GM12878 (cell line): Measurements from ENCODE around the gene TICRR. TPM values are rescaled to one million over a fixed set of nuclear protein-coding genes. Genes with fewer than 3 reads are reported as not detected.

Experiments
- ATAC-seq: fragments of 200-7000 bp; cut with Tn5 transposase; 3 replicates; pipeline ENCODE4 v1.9.1; 2020; ENCODE audit warnings: mild to moderate bottlenecking, moderate library complexity
- BruUV-seq: library from RNA; stranded (reverse); fragments of 400-500 nt; replicated peaks from 2 replicates; lab custom pipeline; 2021; lab: Mats Ljungman, UMichigan
- CTCF ChIA-PET: fragments of 300-600 bp; sonication (Branson Sonifier 250); formaldehyde crosslinking; extraction: SDS; loops from one replicate; lab custom pipeline; 2021; ENCODE audit warnings: inconsistent platforms; lab: Yijun Ruan, JAX
- POLR2A ChIA-PET: fragments of 350-600 bp; formaldehyde crosslinking; extraction: SDS; loops from one replicate; lab custom pipeline; 2021; ENCODE audit warnings: inconsistent platforms; lab: Charles Lee
- RAD21 ChIA-PET: fragments of 300-600 bp; sonication (Branson Sonifier 250); formaldehyde crosslinking; loops from one replicate; lab custom pipeline; 2023; ENCODE audit warnings: antibody characterized with exemption; ENCODE audit not compliant: unreplicated experiment; lab: Charles Lee
- SMC1A ChIA-PET: fragments of 300-600 bp; sonication (Branson Sonifier 250); formaldehyde crosslinking; loops from one replicate; lab custom pipeline; 2023; ENCODE audit not compliant: unreplicated experiment, uncharacterized antibody; lab: Charles Lee
- DNase-seq: peaks from one replicate; pipeline ENCODE4 v3.0.0-alpha.2; 2011; ENCODE audit warnings: low read depth, low spot score
- FAIRE-seq: peaks from 3 replicates; lab custom pipeline; 2011; peaks lifted over from hg19 to GRCh38; lab: Jason Lieb, UNC
- H2AFZ ChIP-seq: 2 replicates; pipeline ENCODE4 v1.6.0; 2011; ENCODE audit warnings: low read depth, low read length, control low read depth; ENCODE audit not compliant: control insufficient read depth
- H3K27ac ChIP-seq: 2 replicates; pipeline ENCODE4 v1.5.1; 2011; ENCODE audit warnings: control low read depth; ENCODE audit not compliant: control insufficient read depth, insufficient read depth
- H3K27me3 ChIP-seq, 2 experiments: replicated peaks in 1 of 2; 2 replicates each; pipeline versions ENCODE4 v1.6.0 to v1.6.1; 2011; ENCODE audit warnings: low read length in 1 of 2; ENCODE audit not compliant: control insufficient read depth in 2 of 2, insufficient read depth in 2 of 2
- H3K36me3 ChIP-seq, 2 experiments: 2 replicates each; pipeline ENCODE4 v1.5.1; 2011; ENCODE audit warnings: low read length in 1 of 2; ENCODE audit not compliant: control insufficient read depth in 2 of 2, insufficient read depth in 2 of 2
- H3K4me1 ChIP-seq: 2 replicates; pipeline ENCODE4 v1.6.1; 2011; ENCODE audit warnings: mild to moderate bottlenecking, low read length, moderate library complexity, mixed read lengths; ENCODE audit not compliant: control insufficient read depth, insufficient read depth
- H3K4me2 ChIP-seq: 2 replicates; pipeline ENCODE4 v1.6.0; 2011; ENCODE audit warnings: control low read depth; ENCODE audit not compliant: control insufficient read depth, insufficient read depth
- H3K4me3 ChIP-seq: fragments of 200-600 bp; sonication (generic); 2 replicates; pipeline ENCODE4 v1.5.1; 2016
- H3K79me2 ChIP-seq: 2 replicates; pipeline ENCODE4 v1.6.0; 2011; ENCODE audit warnings: low read length; ENCODE audit not compliant: control insufficient read depth, insufficient read depth
- H3K9ac ChIP-seq: 2 replicates; pipeline ENCODE4 v1.8.0; 2011; ENCODE audit warnings: low read length, control low read depth, mixed read lengths; ENCODE audit not compliant: control insufficient read depth, insufficient read depth
- H3K9me3 ChIP-seq: replicated peaks from 3 replicates; pipeline ENCODE4 v1.5.1; 2011; ENCODE audit warnings: mild to moderate bottlenecking, low read length; ENCODE audit not compliant: control insufficient read depth, insufficient read depth
- H4K20me1 ChIP-seq: 2 replicates; pipeline ENCODE4 v1.6.0; 2011; ENCODE audit not compliant: control insufficient read depth, insufficient read depth
- BCL11A ChIP-seq: IDR thresholded peaks from 2 replicates; pipeline ENCODE4 v1.6.1; 2011; ENCODE audit warnings: low read depth, low read length
- CHD2 ChIP-seq: IDR thresholded peaks from 2 replicates; pipeline ENCODE4 v1.6.1; 2011; ENCODE audit warnings: low read depth, low read length, improper control_type of control experiment, borderline replicate concordance
- ESRRA ChIP-seq: IDR thresholded peaks from 2 replicates; pipeline ENCODE4 v1.6.1; 2012; ENCODE audit warnings: mild to moderate bottlenecking, low read length, improper control_type of control experiment
- HCFC1 ChIP-seq: fragments of 150-350 bp; IDR thresholded peaks from 2 replicates; pipeline ENCODE4 v1.6.1; 2014; ENCODE audit warnings: low read length
- HDAC2 ChIP-seq: fragments of 200-600 bp; sonication (generic); IDR thresholded peaks from 2 replicates; pipeline ENCODE4 v1.6.1; 2017
- KDM1A ChIP-seq: fragments of 200-600 bp; sonication (generic); IDR thresholded peaks from 2 replicates; pipeline ENCODE4 v1.6.1; 2016; ENCODE audit warnings: borderline replicate concordance
- MXI1 ChIP-seq: fragments of 150-350 bp; IDR thresholded peaks from 2 replicates; pipeline ENCODE4 v1.6.1; 2011; ENCODE audit warnings: low read depth, mild to moderate bottlenecking, inconsistent platforms, low read length, improper control_type of control experiment
- NFYB ChIP-seq: IDR thresholded peaks from 2 replicates; pipeline ENCODE4 v1.6.1; 2011; ENCODE audit warnings: low read depth, mild to moderate bottlenecking, low read length, improper control_type of control experiment, moderate library complexity; ENCODE audit not compliant: insufficient read depth
- NR2F1 ChIP-seq: fragments of 450-650 bp; conservative IDR thresholded peaks from 2 replicates; pipeline ENCODE4 v1.6.1; 2017; ENCODE audit warnings: mild to moderate bottlenecking
- PAX5 ChIP-seq: IDR thresholded peaks from 2 replicates; pipeline ENCODE4 v1.6.1; 2011; ENCODE audit warnings: low read depth, low read length, borderline replicate concordance
- PKNOX1 ChIP-seq: fragments of 450-650 bp; IDR thresholded peaks from 2 replicates; pipeline ENCODE4 v1.6.1; 2016; ENCODE audit warnings: mild to moderate bottlenecking
- PML ChIP-seq: IDR thresholded peaks from 2 replicates; pipeline ENCODE4 v1.6.1; 2012; ENCODE audit warnings: low read length, inconsistent platforms
- RFX5 ChIP-seq: IDR thresholded peaks from 2 replicates; pipeline ENCODE4 v1.6.1; 2011; ENCODE audit warnings: low read depth, low read length, improper control_type of control experiment
- ZNF274 ChIP-seq: IDR thresholded peaks from one replicate; pipeline ENCODE4 v1.8.0; 2011; ENCODE audit not compliant: insufficient read length, insufficient read depth
- ZNF622 ChIP-seq: fragments of 450-650 bp; IDR thresholded peaks from 2 replicates; pipeline ENCODE4 v1.6.1; 2017; ENCODE audit warnings: mild to moderate bottlenecking, inconsistent platforms
- ZZZ3 ChIP-seq: IDR thresholded peaks from 2 replicates; pipeline ENCODE4 v1.6.1; 2011; ENCODE audit warnings: low read depth; ENCODE audit not compliant: control insufficient read depth, insufficient read length
- WGBS: methylation state at CpG from one replicate; pipeline ENCODE4 v1.1.6; 2016; ENCODE audit warnings: low lambda C conversion rate; ENCODE audit not compliant: insufficient replicate concordance, insufficient coverage; ENCODE audit errors: missing lambda C conversion rate; 5-methylcytosine and 5-hydroxymethylcytosine counted together
- in situ Hi-C: fragments of 300-500 bp; cut with MboI; formaldehyde crosslinking; loops from 9 replicates; pipeline ENCODE4 v1.14.3; 2018; ENCODE audit warnings: mixed read lengths
- intact Hi-C: fragments of 100-400 bp; cut with micrococcal nuclease; formaldehyde crosslinking; loops from one replicate; pipeline ENCODE4 v1.14.2; 2022; ENCODE audit not compliant: unreplicated experiment
- polyA plus RNA-seq, 11 experiments: library from polyadenylated mRNA; depleted of rRNA in 4 of 11; unstranded in 6 of 11; stranded (reverse) in 5 of 11; fragments of >200 nt; fragmentation: Nextera tagmentation in 4 of 11; fragmentation: Illumina TruSeq in 1 of 11; extraction: Ambion mirVana in 4 of 11; extraction: Trizol in 1 of 11; gene quantifications; 1 replicate in 1 of 11; 2 replicates in 10 of 11; pipeline versions ENCODE4 v1.2.1 to v1.2.3, GENCODE V29; 2011 to 2016; ENCODE audit warnings: inconsistent platforms in 2 of 11, missing spikeins in 2 of 11, low read depth in 1 of 11
- total RNA-seq, 4 experiments: library from RNA; depleted of rRNA in 3 of 4; stranded (reverse); fragments of >200 nt in 3 of 4; fragmentation: Illumina TruSeq in 1 of 4; extraction: Trizol in 1 of 4; gene quantifications; 2 replicates each; pipeline versions ENCODE4 v1.2.1 to v1.2.3, GENCODE V29; 2013 to 2021

Gene TICRR
- total and polyA plus RNA-seq, 10 of the 15 experiments (the other 5 are each of a cell fraction or from before 2014, with no cell fraction given) = 0.58 to 21.5 (median 11.5) TPM

GRCh38 chr15:89656116-89656815 is 81.0 kb downstream of the TICRR start (continued):
- TF ChIP-seq CHD2 = no peak
- TF ChIP-seq MXI1 = no peak
- TF ChIP-seq, all 136 proteins: peak for 0

- ChIA-PET RAD21 (no interaction called here), POLR2A (no interaction called here), SMC1A (interaction anchor here (0.6 to 0.7 kb wide), 2 partner anchors 30 to 42 kb away, joined by 3 read pairs; no protein-coding TSS in a partner anchor), CTCF (interaction anchor here (1.4 kb wide), 1 partner anchor 10 kb away, joined by 4 read pairs; no protein-coding TSS in a partner anchor)
- WGBS = 31% methylated on average over 5 of the region's 5 CpGs
- H2AFZ ChIP-seq = no peak overlapping the region
- intact Hi-C loops (no loop called here), in situ Hi-C loops (no loop called here)
- no peaks in the 10 kb centered on the region for H3K9me3 ChIP-seq
- ATAC-seq = no peak
- H4K20me1 ChIP-seq = no peaks in the 10 kb centered on the region
- no peak overlapping the region for H3K27ac ChIP-seq
- no peaks in the 10 kb centered on the region for H3K79me2 ChIP-seq
- no peak overlapping the region for H3K4me3 ChIP-seq
- H3K36me3 ChIP-seq = no peaks in the 10 kb centered on the region
- H3K27me3 ChIP-seq = peaks cover 0 to 8% of the 10 kb centered on the region in 2 experiments; a peak in 3 of 4 replicates
- H3K9ac ChIP-seq = no peak overlapping the region
- TF ChIP-seq PML (no peak), NR2F1 (no peak), PAX5 (no peak), KDM1A (no peak), RFX5 (no peak), PKNOX1 (no peak), BCL11A (no peak), ZNF274 (no peak), NFYB (no peak), HDAC2 (no peak), ZNF622 (no peak), ZZZ3 (no peak), ESRRA (no peak), HCFC1 (no peak)
- no peaks in the 10 kb centered on the region for H3K4me1 ChIP-seq
- no peak for FAIRE-seq
- no peak overlapping the region for H3K4me2 ChIP-seq
- no TSS peak for BruUV-seq
- DNase-seq = no peak
These were observed 82.5 kb downstream of the TICRR start for GRCh38 chr15:89657686-89658200.
